ENCODE data around the gene FAAP20.

FAAP20 gene

GRCh38 chr1:2194319-2194897 is at the start of gene FAAP20:
TSS of gene FAAP20 (minus strand) at chr1:2194772. CDS start at chr1:2194749, 23 bp downstream.
- DNase-seq: peak; percentile 56

GRCh38 chr1:2242814-2243725 is 48.5 kb upstream of the FAAP20 start:
- DNase-seq: no peak

DNA sequence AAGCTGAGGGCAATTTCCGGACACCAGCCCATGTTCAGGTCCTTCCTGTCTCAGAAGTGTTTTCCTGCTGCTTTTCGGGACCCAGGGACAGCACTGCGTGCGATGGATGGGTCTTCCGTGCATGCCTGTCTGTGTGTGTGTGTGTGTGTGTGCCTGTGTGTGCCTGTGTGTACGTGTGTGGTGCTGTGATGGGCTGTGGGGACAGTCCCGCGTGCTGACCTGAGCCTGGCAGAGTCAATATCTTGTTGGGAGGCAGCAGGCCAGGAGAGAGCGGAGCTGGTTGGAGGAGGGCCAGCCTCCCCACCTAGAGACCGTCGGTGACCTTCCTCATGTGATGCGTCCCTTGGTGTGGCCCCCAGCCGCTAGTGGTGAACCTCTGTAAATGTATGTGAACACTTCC is 47.2 kb upstream of the FAAP20 start:
- DNase-seq: no peak

DNA sequence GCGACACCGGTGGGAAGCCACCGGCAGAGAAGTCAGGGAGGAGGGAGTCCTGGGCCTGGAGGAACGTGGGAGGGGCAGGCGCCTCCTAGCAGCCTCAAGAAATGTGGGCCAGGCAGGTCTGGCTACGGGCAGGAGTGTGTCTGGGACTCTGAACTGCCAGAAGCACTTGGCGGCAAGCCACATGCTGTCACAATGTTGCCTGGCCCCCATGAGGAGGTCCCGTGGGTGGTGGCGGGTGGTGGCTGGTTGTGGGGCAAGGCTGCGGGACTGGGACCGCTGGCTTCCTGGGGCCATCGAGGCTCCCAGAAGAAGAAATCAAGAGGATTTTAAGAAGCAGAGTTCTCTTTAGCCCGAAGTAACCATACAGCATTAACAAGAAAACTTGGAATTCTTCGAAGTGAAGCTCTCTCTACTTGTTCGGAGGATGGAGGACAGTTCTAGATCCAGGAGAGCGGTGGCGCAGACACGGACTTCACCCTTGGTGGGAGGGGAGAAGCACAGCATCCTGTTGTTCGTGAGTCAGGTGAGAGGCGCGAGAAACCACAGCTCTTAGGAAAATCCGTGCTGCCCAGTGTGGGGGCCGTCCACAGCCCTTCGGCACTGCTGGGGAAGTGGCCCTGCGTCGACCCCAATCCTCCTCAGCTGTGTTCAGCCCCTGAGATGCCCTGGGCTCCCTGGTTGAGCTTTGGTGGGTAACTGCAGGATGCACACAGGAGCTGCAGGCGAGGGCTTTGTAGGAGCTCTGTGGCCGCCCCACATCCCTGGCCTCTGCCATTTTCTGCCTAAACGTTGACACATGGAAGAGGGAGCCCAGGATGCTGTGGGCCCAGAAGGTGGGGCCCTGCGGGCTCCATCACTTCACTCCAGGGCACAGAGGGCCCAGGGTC is 45.9 kb upstream of the FAAP20 start:
- no peak for DNase-seq

- DNase-seq: no peak
These were observed 44.9 kb upstream of the FAAP20 start for GRCh38 chr1:2239384-2239985.

- no peak for DNase-seq
These were observed 44.4 kb upstream of the FAAP20 start for GRCh38 chr1:2239013-2239370.

GRCh38 chr1:2238361-2239012 is 43.9 kb upstream of the FAAP20 start:
- no peak for DNase-seq

GRCh38 chr1:2237773-2238172 is 43.2 kb upstream of the FAAP20 start:
- DNase-seq: no peak

DNA sequence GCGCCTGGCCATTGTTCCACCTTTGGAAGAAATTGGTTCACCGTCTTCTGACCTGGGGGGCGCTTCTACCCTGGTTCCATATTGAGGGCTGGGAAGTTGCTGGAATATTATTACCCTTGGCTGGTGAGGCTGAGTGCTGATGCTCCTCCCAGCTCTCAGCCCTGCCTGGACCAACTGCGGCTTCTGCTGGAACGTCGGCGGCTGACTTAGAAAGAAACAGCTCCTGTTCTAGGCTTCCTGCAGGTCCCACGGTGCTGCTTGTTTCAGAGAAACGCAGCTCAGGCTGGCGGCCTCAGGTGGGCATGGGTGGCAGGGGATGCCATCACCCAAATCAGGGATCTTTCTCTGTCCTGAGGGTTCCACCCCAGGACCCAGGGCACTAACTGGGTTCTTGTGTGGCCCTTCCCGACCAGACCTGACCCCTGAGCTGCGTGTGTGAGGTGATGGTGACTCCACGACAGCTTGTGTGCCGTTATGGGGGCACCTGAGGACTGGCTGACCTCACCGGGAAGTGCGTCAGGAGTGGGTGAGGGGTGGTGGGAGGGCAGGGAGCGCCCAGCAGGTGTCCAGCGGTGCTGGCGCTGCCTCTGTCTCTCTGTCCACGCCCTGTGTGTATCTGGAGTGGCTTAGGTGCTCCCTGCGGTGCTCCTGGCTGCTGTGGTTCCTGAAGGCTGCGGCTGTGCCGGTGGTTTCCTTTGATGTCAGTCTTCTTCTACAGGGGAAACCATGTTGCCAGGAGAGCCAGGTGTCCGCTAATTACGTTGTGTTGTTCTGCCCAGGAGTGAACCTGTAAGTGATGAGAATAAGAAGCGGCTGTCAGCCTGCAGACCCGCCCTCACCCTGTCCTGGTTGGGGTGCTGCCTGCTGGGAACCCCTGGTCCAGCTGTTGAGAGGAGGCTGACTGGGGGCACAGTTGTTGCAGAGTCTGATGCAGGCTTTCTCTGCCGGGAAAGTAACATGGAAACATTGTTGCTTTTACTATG is 42.4 kb upstream of the FAAP20 start:
- DNase-seq: no peak

DNA sequence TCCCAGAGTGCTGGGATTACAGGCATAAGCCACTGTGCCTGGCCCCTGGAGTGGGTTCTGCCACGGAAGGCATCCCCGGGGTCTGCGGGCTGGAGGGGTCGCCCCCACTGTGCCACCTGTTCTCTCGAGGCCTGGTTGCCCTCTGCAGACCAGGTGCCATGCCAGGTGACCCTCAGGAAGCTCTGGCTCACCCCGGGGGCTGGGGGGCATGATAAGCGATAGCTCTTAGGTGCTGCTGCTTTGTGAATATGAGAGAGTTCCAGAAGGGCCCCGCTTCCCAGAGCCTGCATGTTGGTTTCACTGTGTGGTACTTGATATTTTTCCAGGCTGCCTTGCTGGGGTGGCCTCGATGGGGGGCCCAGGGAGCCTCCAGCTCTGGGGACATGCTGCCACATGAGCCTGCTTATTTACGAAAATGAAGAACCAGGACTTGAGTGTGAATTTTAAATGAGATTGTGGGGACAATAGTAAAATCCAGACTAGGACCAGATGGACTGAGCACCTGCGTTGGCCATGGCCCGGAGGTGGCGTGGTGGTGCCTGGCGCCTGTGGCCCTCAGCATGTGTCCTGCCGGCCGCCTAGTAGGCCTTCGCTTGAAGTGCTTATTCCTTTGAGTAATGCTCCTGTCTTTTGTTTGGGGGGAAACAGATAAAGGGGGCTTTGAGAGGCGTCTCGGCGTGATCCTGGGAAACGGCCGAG is 40.9 kb upstream of the FAAP20 start:
- DNase-seq: no peak

GRCh38 chr1:2234762-2235113 is 40.2 kb upstream of the FAAP20 start:
- no peak for DNase-seq

- no peak for DNase-seq
These were observed 39.6 kb upstream of the FAAP20 start for GRCh38 chr1:2233997-2234761.

- DNase-seq: no peak
These were observed 38.9 kb upstream of the FAAP20 start for GRCh38 chr1:2233468-2233867.

GRCh38 chr1:2232916-2233438 is 38.4 kb upstream of the FAAP20 start:
- no peak for DNase-seq

GRCh38 chr1:2232255-2232915 is 37.8 kb upstream of the FAAP20 start:
- no peak for DNase-seq

- DNase-seq: no peak
These were observed 37.1 kb upstream of the FAAP20 start for GRCh38 chr1:2231532-2232254.

- DNase-seq: no peak
These were observed 36.4 kb upstream of the FAAP20 start for GRCh38 chr1:2230781-2231531.
